HepG2 (cell line): ENCODE measurements around the gene STXBP2. TPM values are rescaled to one million over a fixed set of nuclear protein-coding genes. Genes with fewer than 3 reads are reported as not detected.
A peak's percentile ranks its signal among the peaks of the same experiment; 100 is the strongest.

Experiments used
- AGO1 ChIP-seq: fragments of 200-400 bp; formaldehyde crosslinking; IDR thresholded peaks from 2 replicates; pipeline ENCODE4 v1.6.1; 2017; ENCODE audit warnings: mild to moderate bottlenecking, low read depth, low read length, moderate library complexity; ENCODE audit not compliant: poor library complexity, severe bottlenecking
- AKAP8 ChIP-seq: sonication (generic); formaldehyde crosslinking; IDR thresholded peaks from 2 replicates; pipeline ENCODE4 v1.5.1; 2020; ENCODE audit warnings: mild to moderate bottlenecking, missing genetic modification reagents
- CBX1 ChIP-seq: IDR thresholded peaks from one replicate; pipeline ENCODE4 v1.6.1; 2016; ENCODE audit warnings: antibody characterized with exemption, low read depth
- ELF1 ChIP-seq: sonication (generic); formaldehyde crosslinking; IDR thresholded peaks from 2 replicates; pipeline ENCODE4 v1.4.0; 2020; ENCODE audit warnings: missing genetic modification reagents
- ISL2 ChIP-seq: sonication (generic); formaldehyde crosslinking; IDR thresholded peaks from 2 replicates; pipeline ENCODE4 v1.5.0; 2020; ENCODE audit warnings: missing genetic modification reagents
- KAT8 ChIP-seq: IDR thresholded peaks from 2 replicates; pipeline ENCODE4 v1.6.1; 2016; ENCODE audit warnings: missing genetic modification reagents, missing compliant biosample characterization
- PATZ1 ChIP-seq: sonication (generic); formaldehyde crosslinking; IDR thresholded peaks from 2 replicates; pipeline ENCODE4 v1.4.0; 2020; ENCODE audit warnings: missing genetic modification reagents
- TARDBP ChIP-seq: sonication (generic); formaldehyde crosslinking; IDR thresholded peaks from 2 replicates; pipeline ENCODE4 v1.8.0; 2022; ENCODE audit warnings: mild to moderate bottlenecking, missing genetic modification reagents
- ZBTB3 ChIP-seq: sonication (generic); formaldehyde crosslinking; IDR thresholded peaks from 2 replicates; pipeline ENCODE4 v1.4.0; 2020; ENCODE audit warnings: low read depth, mild to moderate bottlenecking, moderate library complexity, missing genetic modification reagents, borderline replicate concordance
- ZC3H13 ChIP-seq: sonication (generic); formaldehyde crosslinking; IDR thresholded peaks from 2 replicates; pipeline ENCODE4 v1.8.1; 2023; ENCODE audit warnings: mild to moderate bottlenecking, missing genetic modification reagents, moderate library complexity
- ZNF570 ChIP-seq: sonication (generic); formaldehyde crosslinking; IDR thresholded peaks from 2 replicates; pipeline ENCODE4 v1.4.0; 2020; ENCODE audit warnings: mild to moderate bottlenecking, missing genetic modification reagents, borderline replicate concordance
- polyA plus RNA-seq, 8 experiments: library from polyadenylated mRNA; depleted of rRNA in 3 of 8; stranded (reverse) in 7 of 8; unstranded in 1 of 8; fragments of >200 nt; fragmentation: Illumina TruSeq in 4 of 8; extraction: Trizol in 4 of 8; gene quantifications; 2 replicates each; pipeline versions ENCODE4 v1.2.1 to v1.2.3, GENCODE V29; 2011 to 2016; ENCODE audit warnings: low read depth in 4 of 8, missing spikeins in 1 of 8, mixed read lengths in 1 of 8; ENCODE audit not compliant: insufficient read depth in 1 of 8
- total RNA-seq, 5 experiments: library from RNA; depleted of rRNA; stranded (reverse); fragments of >200 nt; fragmentation: Illumina TruSeq; extraction: Trizol; gene quantifications; 2 replicates each; pipeline ENCODE4 v1.2.3, GENCODE V29; 2016; ENCODE audit warnings: low read depth in 1 of 5
- TF ChIP-seq, protein P1 (sequence below): sonication (generic); formaldehyde crosslinking; IDR thresholded peaks from 2 replicates; pipeline ENCODE4 v1.8.1; 2022; ENCODE audit warnings: low read depth, mild to moderate bottlenecking, missing genetic modification reagents

Gene STXBP2
- total and polyA plus RNA-seq, 2 of the 13 experiments (the other 11 are each of a cell fraction or from before 2014, with no cell fraction given), result 22.8 to 40.1 TPM

DNA sequence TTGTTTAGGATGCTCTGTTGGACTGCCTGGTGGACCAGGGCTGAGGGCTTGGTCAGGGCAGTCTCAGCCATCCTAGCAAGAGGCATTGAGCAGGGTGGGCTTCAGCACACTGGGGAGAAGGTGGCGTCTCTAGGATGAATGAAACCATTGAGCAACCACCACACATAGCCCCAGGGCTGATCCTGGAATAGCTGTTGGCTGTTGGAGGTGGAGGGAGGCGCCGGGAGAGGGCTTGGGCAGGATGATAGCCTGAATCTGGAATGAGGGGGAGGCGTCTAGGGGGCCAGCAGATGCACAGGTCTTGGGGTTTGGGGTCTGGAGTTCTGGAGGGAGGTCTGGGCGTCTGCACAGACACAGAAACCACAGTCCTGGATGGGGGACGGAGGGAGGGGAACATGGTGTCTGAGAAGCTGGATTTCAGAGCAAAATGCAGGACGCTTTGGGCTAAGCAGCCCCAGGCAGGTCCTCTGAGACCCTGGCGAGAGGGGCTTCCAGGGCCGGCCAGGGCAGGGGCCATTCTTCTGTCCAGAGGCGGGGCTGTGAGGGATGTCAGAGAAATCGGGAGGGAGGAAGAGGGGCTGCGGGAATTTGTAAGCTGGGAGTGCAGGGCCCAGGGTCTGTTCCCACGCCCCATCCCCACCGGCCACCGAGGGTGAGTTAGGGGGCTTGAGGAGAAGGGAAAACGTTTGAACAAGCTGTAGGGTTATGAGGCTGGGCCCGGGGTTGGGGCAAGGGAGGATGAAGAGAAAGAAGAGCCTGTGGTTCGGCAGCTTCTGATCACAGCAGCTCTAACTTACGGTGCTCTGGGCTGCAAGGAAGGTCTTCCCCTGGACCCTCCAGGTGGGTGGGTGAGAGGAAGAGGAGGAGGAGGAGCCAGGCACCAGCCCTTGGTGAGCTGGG is 48.9 kb downstream of the STXBP2 start (continued):
- 0 out of 2 replicates have a peak, but pooled peaks have one; percentile 49 for TF ChIP-seq ZC3H13 (CRISPR knock-in tag)
- TF ChIP-seq AKAP8 (CRISPR knock-in tag), result 0 out of 2 replicates have a peak, but pooled peaks have one; percentile 51
- TF ChIP-seq TARDBP (CRISPR knock-in tag), result no peak
- TF ChIP-seq AGO1, result peak; percentile 82
- no peak for TF ChIP-seq ELF1 (CRISPR knock-in tag)
- no peak for TF ChIP-seq ZNF570
- TF ChIP-seq ZBTB3, result no peak
- TF ChIP-seq, protein P1, sequence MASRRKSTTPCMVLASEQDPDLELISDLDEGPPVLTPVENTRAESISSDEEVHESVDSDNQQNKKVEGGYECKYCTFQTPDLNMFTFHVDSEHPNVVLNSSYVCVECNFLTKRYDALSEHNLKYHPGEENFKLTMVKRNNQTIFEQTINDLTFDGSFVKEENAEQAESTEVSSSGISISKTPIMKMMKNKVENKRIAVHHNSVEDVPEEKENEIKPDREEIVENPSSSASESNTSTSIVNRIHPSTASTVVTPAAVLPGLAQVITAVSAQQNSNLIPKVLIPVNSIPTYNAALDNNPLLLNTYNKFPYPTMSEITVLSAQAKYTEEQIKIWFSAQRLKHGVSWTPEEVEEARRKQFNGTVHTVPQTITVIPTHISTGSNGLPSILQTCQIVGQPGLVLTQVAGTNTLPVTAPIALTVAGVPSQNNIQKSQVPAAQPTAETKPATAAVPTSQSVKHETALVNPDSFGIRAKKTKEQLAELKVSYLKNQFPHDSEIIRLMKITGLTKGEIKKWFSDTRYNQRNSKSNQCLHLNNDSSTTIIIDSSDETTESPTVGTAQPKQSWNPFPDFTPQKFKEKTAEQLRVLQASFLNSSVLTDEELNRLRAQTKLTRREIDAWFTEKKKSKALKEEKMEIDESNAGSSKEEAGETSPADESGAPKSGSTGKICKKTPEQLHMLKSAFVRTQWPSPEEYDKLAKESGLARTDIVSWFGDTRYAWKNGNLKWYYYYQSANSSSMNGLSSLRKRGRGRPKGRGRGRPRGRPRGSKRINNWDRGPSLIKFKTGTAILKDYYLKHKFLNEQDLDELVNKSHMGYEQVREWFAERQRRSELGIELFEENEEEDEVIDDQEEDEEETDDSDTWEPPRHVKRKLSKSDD (CRISPR knock-in tag), result no peak
- no peak for TF ChIP-seq PATZ1 (CRISPR knock-in tag)
- TF ChIP-seq CBX1, result no peak
- no peak for TF ChIP-seq ISL2 (CRISPR knock-in tag)
- no peak for TF ChIP-seq KAT8 (CRISPR knock-in tag)
- TF ChIP-seq, all 625 proteins: peak for 5
